ENCODE data around the gene FGFR1OP2.
"Not testable (repeated sequence)": the region's sequence is repeated elsewhere in the genome, so short reads cannot be mapped to it uniquely, and the experiment has no call there.

Gene FGFR1OP2

DNA sequence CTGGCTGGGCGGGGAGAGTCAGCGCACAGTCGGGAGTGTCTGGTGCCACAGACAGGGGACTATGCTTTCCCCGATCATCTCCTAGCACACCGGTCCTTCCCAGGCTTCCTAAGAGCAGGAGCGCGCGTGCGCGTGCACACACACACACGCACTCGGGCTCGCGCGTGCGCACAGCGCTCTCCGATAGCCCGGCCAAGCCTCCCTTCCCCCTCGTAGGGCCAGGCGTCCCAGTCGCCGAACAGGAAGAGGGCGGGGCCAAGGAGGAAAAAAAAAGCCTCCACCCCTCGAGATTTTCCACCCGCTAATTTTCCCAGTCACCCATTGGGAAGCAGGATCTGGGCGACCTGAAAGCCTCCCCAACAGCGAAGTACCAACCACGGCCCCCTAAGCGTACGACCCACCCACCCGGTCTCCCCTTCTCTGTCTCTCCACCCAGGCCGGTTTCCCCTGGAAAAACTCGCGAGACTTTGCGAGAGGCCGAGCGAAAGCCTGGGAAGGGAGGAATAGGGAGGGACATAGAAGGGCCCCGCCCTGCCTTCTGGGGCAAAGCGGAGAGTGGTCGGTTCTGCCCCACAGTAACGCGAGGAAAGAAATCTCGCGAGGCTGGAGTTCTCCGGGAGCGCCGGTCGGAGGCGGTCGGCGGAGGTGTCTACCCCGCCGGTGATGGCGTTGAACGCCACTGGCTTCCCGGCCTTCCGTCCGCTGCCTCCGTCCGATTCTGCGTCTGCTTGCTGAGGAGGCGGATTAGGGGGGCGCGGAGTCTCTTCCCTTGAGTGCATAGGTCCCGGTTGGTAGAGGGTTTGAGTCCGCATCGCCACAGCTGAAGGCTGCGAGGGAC lies at the start of gene FGFR1OP2, which contains the start of gene INTS13:
TSS of gene FGFR1OP2 (plus strand) at position 608 of the 838 bp plus-strand sequence. CDS start 15,689 bp downstream, outside the sequence.
TSS of gene INTS13 (minus strand) at position 119 of the 838 bp plus-strand sequence. CDS start 1,178 bp downstream, outside the sequence.
- H3K4me3 ChIP-seq (ENCODE audit: control insufficient read depth, low read depth, low read length) = peak within 1 kb of the TSS; percentile 91
- peak; percentile 95 for DNase-seq (ENCODE audit: low read depth)
- TF ChIP-seq, protein P1, sequence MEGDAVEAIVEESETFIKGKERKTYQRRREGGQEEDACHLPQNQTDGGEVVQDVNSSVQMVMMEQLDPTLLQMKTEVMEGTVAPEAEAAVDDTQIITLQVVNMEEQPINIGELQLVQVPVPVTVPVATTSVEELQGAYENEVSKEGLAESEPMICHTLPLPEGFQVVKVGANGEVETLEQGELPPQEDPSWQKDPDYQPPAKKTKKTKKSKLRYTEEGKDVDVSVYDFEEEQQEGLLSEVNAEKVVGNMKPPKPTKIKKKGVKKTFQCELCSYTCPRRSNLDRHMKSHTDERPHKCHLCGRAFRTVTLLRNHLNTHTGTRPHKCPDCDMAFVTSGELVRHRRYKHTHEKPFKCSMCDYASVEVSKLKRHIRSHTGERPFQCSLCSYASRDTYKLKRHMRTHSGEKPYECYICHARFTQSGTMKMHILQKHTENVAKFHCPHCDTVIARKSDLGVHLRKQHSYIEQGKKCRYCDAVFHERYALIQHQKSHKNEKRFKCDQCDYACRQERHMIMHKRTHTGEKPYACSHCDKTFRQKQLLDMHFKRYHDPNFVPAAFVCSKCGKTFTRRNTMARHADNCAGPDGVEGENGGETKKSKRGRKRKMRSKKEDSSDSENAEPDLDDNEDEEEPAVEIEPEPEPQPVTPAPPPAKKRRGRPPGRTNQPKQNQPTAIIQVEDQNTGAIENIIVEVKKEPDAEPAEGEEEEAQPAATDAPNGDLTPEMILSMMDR (IDR thresholded peaks at IDR 0.05; ENCODE audit: control insufficient read depth, insufficient read depth, low read depth, low read length, missing control alignments) = no peak

DNA sequence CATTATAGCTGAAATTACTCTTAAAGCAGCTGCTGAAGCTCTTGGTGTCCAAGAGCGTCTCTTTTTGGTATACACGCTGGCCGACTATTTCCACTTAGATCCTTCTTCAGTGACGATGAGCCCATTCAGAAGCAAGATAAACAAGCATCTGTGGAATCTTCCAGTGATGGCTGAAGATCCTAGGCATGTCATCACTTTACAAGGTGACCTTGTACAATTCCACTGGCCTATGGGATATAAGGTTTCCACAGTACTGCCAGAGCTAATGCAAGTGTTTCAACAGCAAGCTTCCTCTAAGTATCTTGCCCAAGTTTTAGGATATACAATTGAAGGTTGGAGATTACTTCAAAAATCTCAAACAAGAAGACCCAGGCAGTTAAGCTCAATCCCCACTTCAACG lies 47.5 kb upstream of the FGFR1OP2 start:
- no peak for DNase-seq (ENCODE audit: low read depth)
- no peak overlapping the region for H3K4me3 ChIP-seq (ENCODE audit: control insufficient read depth, low read depth, low read length)
- TF ChIP-seq, protein P1 (IDR thresholded peaks at IDR 0.05; ENCODE audit: control insufficient read depth, insufficient read depth, low read depth, low read length, missing control alignments) = no peak

DNA sequence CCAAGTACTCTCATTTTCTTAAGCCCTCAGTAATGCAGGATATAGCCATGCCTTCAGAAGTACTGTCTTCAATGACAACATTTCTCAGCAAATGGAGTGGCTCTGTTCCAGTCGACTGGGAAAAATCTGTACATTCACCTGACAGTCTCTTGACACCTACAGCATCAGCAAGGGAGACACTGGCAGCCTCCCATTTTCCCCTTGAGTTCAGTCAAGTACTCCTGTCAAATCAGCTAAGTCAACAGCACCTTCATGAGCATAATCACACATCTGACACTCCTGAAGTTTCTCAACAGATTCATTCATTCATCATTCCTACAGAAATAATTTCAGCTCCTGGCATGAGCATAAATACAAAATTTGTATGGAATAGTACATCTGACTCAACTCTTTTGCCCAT lies 46.6 kb upstream of the FGFR1OP2 start:
- TF ChIP-seq, protein P1 (IDR thresholded peaks at IDR 0.05; ENCODE audit: control insufficient read depth, insufficient read depth, low read depth, low read length, missing control alignments) = no peak
- H3K4me3 ChIP-seq (ENCODE audit: control insufficient read depth, low read depth, low read length) = no peak overlapping the region
- no peak for DNase-seq (ENCODE audit: low read depth)

DNA sequence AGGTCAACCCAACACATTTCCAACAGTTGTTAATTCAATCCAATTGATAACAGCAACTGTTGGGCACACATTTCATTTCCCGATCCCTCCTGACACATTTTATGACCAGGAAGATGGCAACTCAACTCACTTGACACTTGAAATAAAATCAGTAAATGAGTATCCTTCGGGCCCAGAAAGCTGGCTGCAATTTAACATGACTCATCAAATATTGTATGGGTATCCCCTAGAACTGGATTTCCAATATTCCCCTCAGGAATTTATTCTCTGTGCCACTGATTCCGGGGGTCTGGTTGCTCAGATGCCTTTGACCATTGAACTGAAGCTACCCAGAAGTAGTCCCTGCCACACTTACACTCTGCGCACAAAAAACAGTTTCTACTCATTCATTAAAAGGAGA lies 42.6 kb upstream of the FGFR1OP2 start:
- TF ChIP-seq, protein P1 (IDR thresholded peaks at IDR 0.05; ENCODE audit: control insufficient read depth, insufficient read depth, low read depth, low read length, missing control alignments) = no peak
- DNase-seq (ENCODE audit: low read depth) = no peak
- no peak overlapping the region for H3K4me3 ChIP-seq (ENCODE audit: control insufficient read depth, low read depth, low read length)

DNA sequence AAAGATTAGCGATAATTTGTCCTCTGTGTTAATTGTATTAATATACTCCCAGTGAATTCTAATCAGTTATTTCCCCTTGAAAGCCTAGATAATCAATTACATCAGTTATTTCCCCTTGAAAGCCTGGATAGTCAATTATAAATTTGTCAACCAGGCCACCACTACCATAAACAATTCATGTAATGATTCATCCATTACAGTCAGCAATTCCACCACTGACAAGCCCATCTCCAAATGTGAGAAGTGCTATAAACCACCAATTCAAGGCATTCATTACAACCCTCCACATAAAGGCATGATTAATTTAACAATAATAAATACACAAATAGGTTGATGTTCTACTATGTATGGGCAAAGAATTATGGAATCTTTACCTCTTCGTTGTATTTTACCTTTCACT lies 41.4 kb upstream of the FGFR1OP2 start:
- TF ChIP-seq, protein P1 (IDR thresholded peaks at IDR 0.05; ENCODE audit: control insufficient read depth, insufficient read depth, low read depth, low read length, missing control alignments) = no peak
- H3K4me3 ChIP-seq (ENCODE audit: control insufficient read depth, low read depth, low read length) = no peak overlapping the region
- no peak for DNase-seq (ENCODE audit: low read depth)

DNA sequence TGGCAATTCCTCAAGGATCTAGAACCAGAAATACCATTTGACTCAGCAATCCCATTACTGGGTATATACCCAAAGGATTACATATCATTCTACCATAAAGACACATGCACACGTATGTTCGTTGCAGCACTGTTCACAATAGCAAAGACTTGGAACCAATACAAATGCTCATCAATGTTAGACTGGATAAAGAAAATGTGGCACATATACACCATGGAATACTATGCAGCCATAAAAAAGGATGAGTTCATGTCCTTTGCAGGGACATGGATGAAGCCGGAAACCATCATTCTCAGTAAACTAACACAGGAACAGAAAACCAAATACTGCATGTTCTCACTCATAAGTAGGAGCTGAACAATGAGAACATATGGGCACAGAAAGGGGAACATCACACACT lies 34.9 kb upstream of the FGFR1OP2 start:
- not testable (repeated sequence) for DNase-seq (ENCODE audit: low read depth); H3K4me3 ChIP-seq (ENCODE audit: control insufficient read depth, low read depth, low read length)

DNA sequence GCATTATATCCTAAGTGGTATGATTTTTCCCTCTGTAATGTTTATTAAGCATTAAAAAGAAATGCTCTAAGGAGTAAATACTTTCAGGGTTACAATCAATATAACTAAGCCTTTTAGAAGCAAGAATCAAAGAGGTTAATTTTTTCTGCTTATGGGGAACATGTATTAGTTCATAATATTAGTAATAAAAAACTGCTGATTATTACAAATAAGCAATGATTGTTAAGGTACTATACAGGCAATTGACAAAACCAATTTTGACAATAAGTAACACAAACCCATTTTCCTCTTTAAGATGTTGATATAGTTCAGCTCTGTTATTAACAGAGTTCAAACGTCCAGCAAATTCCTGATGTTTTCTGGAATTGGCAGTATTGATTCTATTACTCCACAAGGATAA lies 32.2 kb upstream of the FGFR1OP2 start:
- H3K4me3 ChIP-seq (ENCODE audit: control insufficient read depth, low read depth, low read length) = no peak overlapping the region
- TF ChIP-seq, protein P1 (IDR thresholded peaks at IDR 0.05; ENCODE audit: control insufficient read depth, insufficient read depth, low read depth, low read length, missing control alignments) = no peak
- DNase-seq (ENCODE audit: low read depth) = no peak

Measured in AG09309 (cell line).